ENCODE measurements around the gene BRAP.

The BRAP gene

DNA sequence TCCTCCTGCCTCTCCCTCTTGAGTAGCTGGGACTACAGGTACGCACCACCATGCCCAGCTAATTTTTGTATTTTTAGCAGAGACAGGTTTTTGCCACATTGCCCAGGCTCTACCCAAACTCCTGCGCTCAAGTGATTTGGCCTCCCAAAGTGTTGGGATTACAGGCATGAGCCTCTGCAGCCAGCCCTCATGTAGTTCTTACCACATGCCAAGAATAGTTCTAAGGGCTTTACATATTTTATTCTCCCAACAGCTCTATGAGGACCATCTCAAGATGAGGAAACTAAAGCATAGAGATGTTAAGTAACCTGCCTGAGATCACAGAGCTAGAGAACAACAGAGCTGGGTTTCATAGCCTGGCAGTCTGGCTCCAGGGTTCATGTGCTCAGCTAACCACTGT lies 43.0 kb upstream of the BRAP start:
- TF ChIP-seq TAF1 (IDR thresholded peaks at IDR 0.05; ENCODE audit: borderline replicate concordance, insufficient read depth, low read length) (no peak), REST (IDR thresholded peaks at IDR 0.05; ENCODE audit: insufficient read depth in 1 of 2, low read depth in 2 of 2, low read length in 2 of 2) (no peak), FOXP2 (optimal IDR thresholded peaks at IDR 0.05; ENCODE audit: borderline replicate concordance, extremely low read depth, extremely low read length, insufficient read depth) (no peak), SIN3A (IDR thresholded peaks at IDR 0.05; ENCODE audit: borderline replicate concordance, insufficient read depth, low read length) (no peak), POLR2AphosphoS5 (IDR thresholded peaks at IDR 0.05; ENCODE audit: low read depth, low read length) (no peak)

DNA sequence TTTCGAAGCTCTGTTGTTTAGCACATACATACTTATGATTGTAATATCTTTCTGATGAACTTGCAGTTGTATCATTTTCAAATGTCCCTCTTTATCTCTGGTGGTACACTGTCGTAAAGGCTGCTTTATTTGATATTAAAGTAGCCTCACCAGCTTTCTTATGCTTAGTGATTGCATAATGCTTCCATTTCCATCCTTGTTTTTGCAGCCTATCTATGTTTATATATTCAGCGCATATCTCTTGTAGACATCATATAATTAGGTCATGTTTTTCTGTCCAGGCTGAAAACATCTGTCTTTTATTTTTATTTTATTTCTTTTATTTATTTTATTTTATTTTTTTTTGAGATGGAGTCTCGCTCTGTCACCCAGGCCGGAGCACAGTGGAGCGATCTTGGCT lies 34.7 kb upstream of the BRAP start:
- no peak for TF ChIP-seq REST (IDR thresholded peaks at IDR 0.05; ENCODE audit: insufficient read depth in 1 of 2, low read depth in 2 of 2, low read length in 2 of 2)
- TF ChIP-seq SIN3A (IDR thresholded peaks at IDR 0.05; ENCODE audit: borderline replicate concordance, insufficient read depth, low read length) = no peak
- TF ChIP-seq TAF1 (IDR thresholded peaks at IDR 0.05; ENCODE audit: borderline replicate concordance, insufficient read depth, low read length) = no peak
- TF ChIP-seq POLR2AphosphoS5 (IDR thresholded peaks at IDR 0.05; ENCODE audit: low read depth, low read length) = no peak
- TF ChIP-seq FOXP2 (optimal IDR thresholded peaks at IDR 0.05; ENCODE audit: borderline replicate concordance, extremely low read depth, extremely low read length, insufficient read depth) = no peak

DNA sequence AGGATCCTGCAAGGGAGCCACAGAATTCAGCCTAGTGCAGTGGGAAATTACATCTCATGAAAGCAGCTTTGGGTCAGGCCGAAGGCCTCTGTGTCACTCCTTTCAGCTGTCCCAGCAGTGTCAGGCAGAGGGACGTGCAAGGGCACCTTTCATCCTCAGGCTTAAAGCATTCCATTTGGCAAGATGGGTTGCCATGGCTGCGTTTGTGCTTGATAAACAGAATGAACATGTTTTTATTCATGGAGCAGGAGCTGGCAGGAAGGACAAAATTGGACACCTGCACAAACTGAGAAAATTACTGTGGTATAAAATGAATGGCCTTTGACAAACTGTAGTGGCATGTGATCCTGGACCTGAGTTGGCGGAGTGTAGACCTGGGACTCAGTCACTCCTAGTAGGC lies 29.5 kb upstream of the BRAP start:
- no peak for TF ChIP-seq REST (IDR thresholded peaks at IDR 0.05; ENCODE audit: insufficient read depth in 1 of 2, low read depth in 2 of 2, low read length in 2 of 2)
- no peak for TF ChIP-seq SIN3A (IDR thresholded peaks at IDR 0.05; ENCODE audit: borderline replicate concordance, insufficient read depth, low read length)
- TF ChIP-seq TAF1 (IDR thresholded peaks at IDR 0.05; ENCODE audit: borderline replicate concordance, insufficient read depth, low read length) = no peak
- TF ChIP-seq FOXP2 (optimal IDR thresholded peaks at IDR 0.05; ENCODE audit: borderline replicate concordance, extremely low read depth, extremely low read length, insufficient read depth) = no peak
- no peak for TF ChIP-seq POLR2AphosphoS5 (IDR thresholded peaks at IDR 0.05; ENCODE audit: low read depth, low read length)

GRCh38 chr12:111706145-111706544 lies 20.4 kb upstream of the BRAP start:
- TF ChIP-seq TAF1 (IDR thresholded peaks at IDR 0.05; ENCODE audit: borderline replicate concordance, insufficient read depth, low read length) (no peak), POLR2AphosphoS5 (IDR thresholded peaks at IDR 0.05; ENCODE audit: low read depth, low read length) (no peak), FOXP2 (optimal IDR thresholded peaks at IDR 0.05; ENCODE audit: borderline replicate concordance, extremely low read depth, extremely low read length, insufficient read depth) (no peak), SIN3A (IDR thresholded peaks at IDR 0.05; ENCODE audit: borderline replicate concordance, insufficient read depth, low read length) (no peak), REST (IDR thresholded peaks at IDR 0.05; ENCODE audit: insufficient read depth in 1 of 2, low read depth in 2 of 2, low read length in 2 of 2) (no peak)

DNA sequence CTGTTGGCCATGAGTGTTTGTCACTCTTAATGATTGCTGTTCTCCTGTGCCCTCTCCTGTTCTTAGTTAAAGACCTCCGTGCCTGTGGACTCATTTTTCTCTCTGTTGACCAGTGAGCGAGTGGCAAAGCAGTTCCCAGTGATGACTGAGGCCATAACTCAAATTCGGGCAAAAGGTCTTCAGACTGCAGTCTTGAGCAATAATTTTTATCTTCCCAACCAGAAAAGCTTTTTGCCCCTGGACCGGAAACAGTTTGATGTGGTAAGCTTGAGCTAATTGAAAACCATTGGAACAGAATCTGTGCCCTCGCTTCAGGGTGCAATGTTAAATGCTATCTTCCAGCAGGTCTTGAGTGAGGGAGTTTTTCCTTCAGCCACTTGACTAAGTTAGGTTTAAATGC lies 19.9 kb upstream of the BRAP start:
- TF ChIP-seq SIN3A (IDR thresholded peaks at IDR 0.05; ENCODE audit: borderline replicate concordance, insufficient read depth, low read length) (no peak), TAF1 (IDR thresholded peaks at IDR 0.05; ENCODE audit: borderline replicate concordance, insufficient read depth, low read length) (no peak), POLR2AphosphoS5 (IDR thresholded peaks at IDR 0.05; ENCODE audit: low read depth, low read length) (no peak), REST (IDR thresholded peaks at IDR 0.05; ENCODE audit: insufficient read depth in 1 of 2, low read depth in 2 of 2, low read length in 2 of 2) (no peak), FOXP2 (optimal IDR thresholded peaks at IDR 0.05; ENCODE audit: borderline replicate concordance, extremely low read depth, extremely low read length, insufficient read depth) (no peak)
